PFSK-1 (cell line): Measurements from ENCODE around the gene ASB8.

Experiments
- FOXP2 ChIP-seq: optimal IDR thresholded peaks from 2 replicates; pipeline ENCODE3; 2011; ENCODE audit warnings: borderline replicate concordance, control low read depth, inconsistent platforms; ENCODE audit not compliant: insufficient read depth; ENCODE audit errors: extremely low read length, extremely low read depth
- POLR2AphosphoS5 ChIP-seq: IDR thresholded peaks from 2 replicates; pipeline ENCODE4 v1.6.1; 2012; ENCODE audit warnings: low read depth, mild to moderate bottlenecking, control low read depth, low read length, moderate library complexity
- SIN3A ChIP-seq: IDR thresholded peaks from 2 replicates; pipeline ENCODE4 v1.6.1; 2012; ENCODE audit warnings: mild to moderate bottlenecking, low read length, moderate library complexity, borderline replicate concordance; ENCODE audit not compliant: insufficient read depth
- TAF1 ChIP-seq: IDR thresholded peaks from 2 replicates; pipeline ENCODE4 v1.6.1; 2012; ENCODE audit warnings: low read length, control low read depth, borderline replicate concordance; ENCODE audit not compliant: insufficient read depth
- TF ChIP-seq, protein P1 (sequence below), 2 experiments: IDR thresholded peaks; 2 replicates each; pipeline versions ENCODE4 v1.6.1 to v1.8.0; 2011 to 2012; ENCODE audit warnings: low read depth in 2 of 2, low read length in 2 of 2, control low read depth in 1 of 2, inconsistent platforms in 1 of 2, mild to moderate bottlenecking in 1 of 2, moderate library complexity in 1 of 2; ENCODE audit not compliant: insufficient read depth in 1 of 2

Gene ASB8

DNA sequence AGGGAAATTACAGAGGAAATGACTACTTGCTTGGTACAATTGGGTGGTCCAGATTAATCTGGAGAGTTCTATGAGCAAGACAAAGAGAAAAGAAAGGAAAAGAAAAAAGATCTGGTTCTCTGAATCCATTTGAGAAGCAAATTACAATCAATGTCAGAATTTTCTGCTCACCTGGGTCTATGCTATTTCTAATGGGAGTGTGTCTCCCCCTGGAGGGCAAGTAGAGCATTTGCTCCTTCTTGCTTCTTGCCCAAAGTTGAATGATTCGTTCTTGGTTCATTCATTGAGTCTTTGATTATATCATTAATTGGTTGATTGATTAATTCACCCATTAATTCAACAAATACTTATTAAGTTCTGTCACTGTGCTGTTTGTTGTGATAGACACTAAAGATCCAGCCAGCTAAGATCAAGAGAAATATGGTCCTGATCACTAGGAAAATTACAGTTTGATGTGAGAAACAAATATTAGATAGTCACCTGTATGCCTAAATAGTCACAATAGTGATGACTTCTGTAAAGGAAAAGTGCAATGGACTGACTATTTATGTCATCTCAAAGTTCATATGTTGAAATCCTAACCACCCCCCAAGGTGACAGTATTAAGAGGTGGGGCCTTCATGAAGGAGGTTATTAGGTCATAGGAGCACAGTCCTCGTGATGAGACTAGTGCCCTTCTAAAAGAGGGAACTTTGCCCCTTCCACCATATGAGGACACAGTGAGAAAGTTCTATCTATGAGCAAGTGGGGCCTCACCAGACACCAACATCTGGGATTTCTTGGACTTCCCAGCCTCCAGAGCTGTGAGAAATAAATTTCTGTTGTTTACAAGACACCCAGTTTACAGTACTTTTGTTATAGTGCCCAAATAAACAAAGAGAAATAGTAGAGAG is 8.0 kb upstream of the ASB8 start:
- TF ChIP-seq TAF1 (no peak), FOXP2 (no peak), SIN3A (no peak), POLR2AphosphoS5 (no peak)
- TF ChIP-seq, protein P1, sequence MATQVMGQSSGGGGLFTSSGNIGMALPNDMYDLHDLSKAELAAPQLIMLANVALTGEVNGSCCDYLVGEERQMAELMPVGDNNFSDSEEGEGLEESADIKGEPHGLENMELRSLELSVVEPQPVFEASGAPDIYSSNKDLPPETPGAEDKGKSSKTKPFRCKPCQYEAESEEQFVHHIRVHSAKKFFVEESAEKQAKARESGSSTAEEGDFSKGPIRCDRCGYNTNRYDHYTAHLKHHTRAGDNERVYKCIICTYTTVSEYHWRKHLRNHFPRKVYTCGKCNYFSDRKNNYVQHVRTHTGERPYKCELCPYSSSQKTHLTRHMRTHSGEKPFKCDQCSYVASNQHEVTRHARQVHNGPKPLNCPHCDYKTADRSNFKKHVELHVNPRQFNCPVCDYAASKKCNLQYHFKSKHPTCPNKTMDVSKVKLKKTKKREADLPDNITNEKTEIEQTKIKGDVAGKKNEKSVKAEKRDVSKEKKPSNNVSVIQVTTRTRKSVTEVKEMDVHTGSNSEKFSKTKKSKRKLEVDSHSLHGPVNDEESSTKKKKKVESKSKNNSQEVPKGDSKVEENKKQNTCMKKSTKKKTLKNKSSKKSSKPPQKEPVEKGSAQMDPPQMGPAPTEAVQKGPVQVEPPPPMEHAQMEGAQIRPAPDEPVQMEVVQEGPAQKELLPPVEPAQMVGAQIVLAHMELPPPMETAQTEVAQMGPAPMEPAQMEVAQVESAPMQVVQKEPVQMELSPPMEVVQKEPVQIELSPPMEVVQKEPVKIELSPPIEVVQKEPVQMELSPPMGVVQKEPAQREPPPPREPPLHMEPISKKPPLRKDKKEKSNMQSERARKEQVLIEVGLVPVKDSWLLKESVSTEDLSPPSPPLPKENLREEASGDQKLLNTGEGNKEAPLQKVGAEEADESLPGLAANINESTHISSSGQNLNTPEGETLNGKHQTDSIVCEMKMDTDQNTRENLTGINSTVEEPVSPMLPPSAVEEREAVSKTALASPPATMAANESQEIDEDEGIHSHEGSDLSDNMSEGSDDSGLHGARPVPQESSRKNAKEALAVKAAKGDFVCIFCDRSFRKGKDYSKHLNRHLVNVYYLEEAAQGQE (IDR thresholded peaks at IDR 0.05; ENCODE audit: insufficient read depth in 1 of 2, low read depth in 2 of 2, low read length in 2 of 2), result no peak

DNA sequence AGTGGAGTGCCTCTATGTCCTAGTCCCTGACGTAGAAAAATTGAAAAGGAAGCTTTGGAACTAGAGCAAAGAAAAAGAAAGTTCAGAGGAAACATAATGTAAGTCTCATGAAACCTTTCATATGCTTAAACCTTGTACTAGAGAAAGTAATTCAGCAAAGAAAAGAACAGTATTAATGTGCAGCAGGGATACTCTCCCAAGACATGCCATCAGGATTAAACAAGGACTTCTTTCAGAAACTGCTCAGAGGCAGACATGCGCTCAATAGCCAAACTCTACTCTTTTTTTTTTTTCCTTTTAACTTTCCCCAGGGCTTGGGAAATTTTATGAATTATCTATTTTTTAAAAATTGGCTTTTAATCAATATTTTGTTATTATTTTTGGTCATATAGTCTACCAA is 7.1 kb upstream of the ASB8 start:
- TF ChIP-seq FOXP2 (no peak), TAF1 (no peak), SIN3A (no peak), POLR2AphosphoS5 (no peak)
- TF ChIP-seq, protein P1 (IDR thresholded peaks at IDR 0.05; ENCODE audit: insufficient read depth in 1 of 2, low read depth in 2 of 2, low read length in 2 of 2), result no peak

DNA sequence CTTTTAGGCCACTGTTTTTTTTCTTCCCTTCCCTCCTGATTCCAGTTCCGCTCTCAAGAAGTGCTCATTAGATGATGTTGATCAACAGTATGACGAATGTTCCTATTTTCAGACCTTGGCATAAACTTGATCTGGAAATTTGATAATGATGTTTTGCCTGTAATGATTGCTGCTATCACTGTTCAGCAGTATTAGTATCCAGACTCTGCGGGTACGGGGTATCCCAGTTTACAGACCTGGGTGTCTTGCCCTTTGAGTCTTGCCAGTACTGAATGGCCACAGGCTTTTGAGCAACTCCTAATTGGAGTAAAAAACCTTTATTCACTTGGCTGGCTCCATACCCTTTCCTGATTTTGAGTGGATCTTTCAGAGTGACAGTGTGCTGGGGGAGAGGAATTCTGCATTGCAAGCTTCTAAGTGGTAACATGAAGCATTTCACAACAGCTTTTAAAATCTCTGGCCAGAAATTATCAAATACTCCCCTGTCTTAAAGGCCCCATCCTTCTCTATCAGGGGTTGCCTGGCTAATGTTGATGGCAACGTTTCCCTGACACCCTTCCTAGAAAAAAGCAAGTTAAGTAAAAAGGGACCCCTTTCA is 5.9 kb upstream of the ASB8 start:
- TF ChIP-seq FOXP2, result no peak
- TF ChIP-seq TAF1, result no peak
- TF ChIP-seq POLR2AphosphoS5, result no peak
- TF ChIP-seq, protein P1 (IDR thresholded peaks at IDR 0.05; ENCODE audit: insufficient read depth in 1 of 2, low read depth in 2 of 2, low read length in 2 of 2), result no peak
- TF ChIP-seq SIN3A, result no peak

DNA sequence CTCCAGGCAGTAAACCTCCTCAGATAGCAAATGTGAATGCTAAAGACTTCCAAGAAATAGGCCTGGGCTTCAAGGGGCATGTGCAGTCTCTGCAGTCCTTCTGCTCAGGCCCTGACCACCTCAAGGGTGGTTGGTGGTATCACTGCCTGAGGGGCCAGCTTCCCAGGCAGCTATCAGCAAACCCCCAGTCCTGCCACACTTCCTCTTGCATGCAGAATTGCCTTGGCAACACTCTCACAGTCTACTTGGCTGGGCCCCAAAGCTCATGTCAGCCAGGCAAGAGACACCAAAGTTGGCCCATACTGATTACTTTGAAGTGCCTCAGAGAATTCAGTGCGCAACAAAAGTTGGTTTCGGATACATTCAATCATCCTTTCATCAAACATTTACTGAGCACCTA is 3.5 kb upstream of the ASB8 start:
- TF ChIP-seq TAF1, result no peak
- TF ChIP-seq SIN3A, result no peak
- TF ChIP-seq, protein P1 (IDR thresholded peaks at IDR 0.05; ENCODE audit: insufficient read depth in 1 of 2, low read depth in 2 of 2, low read length in 2 of 2), result no peak
- TF ChIP-seq POLR2AphosphoS5, result no peak
- TF ChIP-seq FOXP2, result no peak
